OCI-LY7 (cell line): ENCODE results near the gene ZNF148.

Experiments used
- EZH2phosphoT487 ChIP-seq: fragments of 200-600 bp; sonication (generic); IDR thresholded peaks from 2 replicates; pipeline ENCODE4 v1.6.1; 2018; ENCODE audit warnings: low read depth, borderline replicate concordance, mild to moderate bottlenecking, mixed run types, antibody characterized with exemption, low read length, moderate library complexity, mixed read lengths
- TF ChIP-seq, protein P1 (sequence below): fragments of 200-600 bp; sonication (generic); conservative IDR thresholded peaks from 2 replicates; pipeline ENCODE4 v1.5.1; 2014; ENCODE audit warnings: mild to moderate bottlenecking, antibody characterized with exemption, low read length, moderate library complexity, mixed read lengths

DNA sequence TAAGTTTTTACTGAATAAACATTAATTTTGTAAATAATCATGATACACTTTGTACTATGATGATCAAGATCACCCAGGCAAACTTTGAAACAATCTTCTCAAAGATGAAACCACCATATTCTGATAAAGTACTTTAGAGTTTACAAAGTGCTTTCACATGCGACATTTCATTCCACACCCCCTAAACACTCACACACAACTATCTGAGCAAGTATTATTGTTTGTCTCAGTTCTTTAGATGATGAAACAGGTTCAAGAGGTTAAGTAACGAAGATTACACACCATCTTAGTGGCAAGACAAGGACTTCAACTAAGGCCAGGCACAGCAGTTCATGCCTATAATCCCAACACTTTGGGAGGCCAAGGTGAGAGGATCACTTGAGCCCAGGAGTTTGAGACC is 37.6 kb downstream of the ZNF148 start:
- TF ChIP-seq, protein P1, sequence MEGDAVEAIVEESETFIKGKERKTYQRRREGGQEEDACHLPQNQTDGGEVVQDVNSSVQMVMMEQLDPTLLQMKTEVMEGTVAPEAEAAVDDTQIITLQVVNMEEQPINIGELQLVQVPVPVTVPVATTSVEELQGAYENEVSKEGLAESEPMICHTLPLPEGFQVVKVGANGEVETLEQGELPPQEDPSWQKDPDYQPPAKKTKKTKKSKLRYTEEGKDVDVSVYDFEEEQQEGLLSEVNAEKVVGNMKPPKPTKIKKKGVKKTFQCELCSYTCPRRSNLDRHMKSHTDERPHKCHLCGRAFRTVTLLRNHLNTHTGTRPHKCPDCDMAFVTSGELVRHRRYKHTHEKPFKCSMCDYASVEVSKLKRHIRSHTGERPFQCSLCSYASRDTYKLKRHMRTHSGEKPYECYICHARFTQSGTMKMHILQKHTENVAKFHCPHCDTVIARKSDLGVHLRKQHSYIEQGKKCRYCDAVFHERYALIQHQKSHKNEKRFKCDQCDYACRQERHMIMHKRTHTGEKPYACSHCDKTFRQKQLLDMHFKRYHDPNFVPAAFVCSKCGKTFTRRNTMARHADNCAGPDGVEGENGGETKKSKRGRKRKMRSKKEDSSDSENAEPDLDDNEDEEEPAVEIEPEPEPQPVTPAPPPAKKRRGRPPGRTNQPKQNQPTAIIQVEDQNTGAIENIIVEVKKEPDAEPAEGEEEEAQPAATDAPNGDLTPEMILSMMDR, result no peak
- no peak for TF ChIP-seq EZH2phosphoT487
